Measurements from ENCODE around the gene BATF.

The BATF gene

GRCh38 chr14:75563931-75564330, 41.7 kb downstream of the BATF start:
- DNase-seq, result no peak

- no peak for DNase-seq
Measured at GRCh38 chr14:75565056-75565455, 42.8 kb downstream of the BATF start.

GRCh38 chr14:75566321-75566720, 44.1 kb downstream of the BATF start:
- DNase-seq, result peak; percentile 64 to 76

GRCh38 chr14:75566752-75567151, 44.5 kb downstream of the BATF start:
- no peak for DNase-seq

GRCh38 chr14:75568140-75568539, 45.9 kb downstream of the BATF start:
- DNase-seq, result no peak

GRCh38 chr14:75568791-75569190, 46.5 kb downstream of the BATF start:
- no peak for DNase-seq

- DNase-seq, result no peak
Measured at GRCh38 chr14:75570797-75571196, 48.5 kb downstream of the BATF start.

- no peak for DNase-seq
Measured at GRCh38 chr14:75572104-75572503, 49.8 kb downstream of the BATF start.

GRCh38 chr14:75577090-75577489, 54.8 kb downstream of the BATF start:
- DNase-seq, result no peak

GRCh38 chr14:75577729-75578101, 55.4 kb downstream of the BATF start:
- DNase-seq, result peak; percentile 69 to 73

GRCh38 chr14:75578102-75578785, 56.0 kb downstream of the BATF start, which contains the start of gene FLVCR2:
FLVCR2 (plus strand) TSS chr14:75578620; CDS start chr14:75578973, 353 bp downstream.
- DNase-seq, result peak; percentile 47 to 51

- DNase-seq, result no peak
Measured at GRCh38 chr14:75578786-75579337, 56.6 kb downstream of the BATF start.

- no peak for DNase-seq
Measured at GRCh38 chr14:75579338-75579864, 57.1 kb downstream of the BATF start.

GRCh38 chr14:75579882-75580281, 57.6 kb downstream of the BATF start:
- no peak for DNase-seq

- no peak for DNase-seq
Measured at GRCh38 chr14:75587388-75587787, 65.1 kb downstream of the BATF start.

GRCh38 chr14:75589931-75590330, 67.7 kb downstream of the BATF start:
- no peak for DNase-seq

GRCh38 chr14:75591331-75591946, 69.2 kb downstream of the BATF start:
- no peak for DNase-seq

- no peak for DNase-seq
Measured at GRCh38 chr14:75591987-75592575, 69.8 kb downstream of the BATF start.

- no peak for DNase-seq
Measured at GRCh38 chr14:75595226-75595625, 73.0 kb downstream of the BATF start.

All from stimulated activated CD4-positive, alpha-beta T cell treated with anti-CD3 and anti-CD28 coated beads, Interleukin-2, amount 100 ng/mL, for 48 hours (primary cell).